Dedifferentiated amniotic fluid mesenchymal stem cell (primary cell): ENCODE results near the gene CXCL17.
A peak's percentile ranks its signal among the peaks of the same experiment; 100 is the strongest.

Source experiments
- DNase-seq: peaks from one replicate; pipeline ENCODE4 v3.0.0-alpha.2; 2016; ENCODE audit errors: extremely low spot score

The CXCL17 gene

DNA sequence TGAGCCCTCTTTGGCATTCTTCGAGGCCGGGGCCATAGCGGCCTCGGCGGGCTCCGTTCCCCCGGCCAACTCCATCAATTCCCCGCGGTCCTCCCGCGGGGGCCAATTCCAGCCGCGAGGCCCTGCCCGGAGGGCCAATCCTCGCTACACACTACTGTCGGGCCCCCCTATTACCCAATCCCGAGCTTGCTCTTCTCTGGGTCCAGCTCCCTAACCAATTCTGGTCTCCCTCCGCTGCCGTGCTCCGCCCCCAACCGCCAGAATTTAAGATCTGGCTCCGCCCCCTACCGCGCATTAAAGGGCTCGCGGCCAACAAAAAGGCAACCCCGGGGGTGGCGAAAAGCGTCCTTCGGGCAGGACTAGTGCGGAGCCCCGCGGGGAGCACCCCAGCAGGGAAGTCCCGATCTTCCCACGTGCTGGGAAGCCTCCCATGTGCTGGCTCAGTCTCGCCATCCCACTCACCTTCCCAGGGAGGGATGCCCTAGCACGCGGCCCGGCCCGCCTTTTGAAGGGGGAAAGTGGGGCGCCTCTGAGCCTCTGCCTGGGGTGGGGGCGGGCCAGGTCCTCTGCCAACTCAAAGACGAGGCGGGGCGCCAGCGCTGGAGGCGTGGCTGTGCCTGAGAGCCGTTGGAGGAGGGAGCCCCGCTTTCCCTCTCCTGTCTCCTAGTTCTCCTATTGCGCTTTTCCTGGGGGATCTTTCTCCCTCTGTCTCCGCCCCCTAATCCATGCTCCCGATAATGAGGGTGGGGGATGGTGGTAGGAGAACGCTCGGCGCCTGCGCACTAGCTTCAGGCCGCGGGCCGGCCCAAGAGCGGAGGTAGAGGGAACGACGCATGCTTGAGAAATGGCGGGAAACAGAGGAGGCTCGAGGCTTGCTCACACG, 19.0 kb downstream of the CXCL17 start:
- DNase-seq, result peak; percentile 86

- no peak for DNase-seq
These were observed 19.8 kb downstream of the CXCL17 start for GRCh38 chr19:42422901-42423461.

DNA sequence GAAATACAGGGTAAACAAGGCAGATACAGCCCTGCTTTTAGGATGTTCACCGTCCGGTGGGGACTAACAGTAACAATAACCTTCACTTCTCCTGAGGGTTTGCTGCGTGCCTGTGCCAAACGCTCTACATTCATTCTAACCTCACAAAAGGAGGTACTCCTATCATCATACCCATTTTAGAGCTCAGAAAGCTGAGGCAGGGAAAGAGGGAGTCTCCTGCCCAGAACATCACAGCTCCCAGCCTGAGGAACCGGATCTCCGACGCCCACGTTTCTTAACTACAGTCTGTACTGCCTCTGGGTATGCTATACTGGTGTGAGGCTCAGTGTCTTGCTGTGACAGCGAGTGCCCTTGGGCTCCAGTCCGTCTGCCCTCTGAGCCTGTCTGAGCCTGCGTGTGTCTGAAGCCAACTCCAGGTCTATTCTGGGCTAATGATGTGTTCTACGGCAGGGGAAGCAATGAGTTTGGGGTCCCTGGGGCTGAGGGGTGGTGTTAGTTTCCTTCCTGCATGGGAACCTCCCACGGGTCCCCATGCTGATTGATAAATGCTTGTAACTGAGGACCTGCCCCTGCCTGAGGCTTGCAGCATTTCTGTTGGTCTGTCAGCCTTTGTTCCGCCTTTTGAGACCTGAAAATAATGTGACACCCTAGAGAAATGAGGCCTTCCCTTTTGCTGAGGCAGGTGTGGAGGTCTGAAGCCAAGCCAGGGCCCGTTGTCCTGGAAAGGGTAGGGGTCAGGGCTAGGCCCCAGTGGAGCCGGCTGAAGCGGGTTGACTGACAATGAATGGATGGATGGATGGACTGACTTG, 20.4 kb downstream of the CXCL17 start:
- DNase-seq, result no peak

GRCh38 chr19:42421591-42422031, 21.1 kb downstream of the CXCL17 start:
- no peak for DNase-seq

GRCh38 chr19:42421101-42421500, 21.6 kb downstream of the CXCL17 start:
- DNase-seq, result no peak

DNA sequence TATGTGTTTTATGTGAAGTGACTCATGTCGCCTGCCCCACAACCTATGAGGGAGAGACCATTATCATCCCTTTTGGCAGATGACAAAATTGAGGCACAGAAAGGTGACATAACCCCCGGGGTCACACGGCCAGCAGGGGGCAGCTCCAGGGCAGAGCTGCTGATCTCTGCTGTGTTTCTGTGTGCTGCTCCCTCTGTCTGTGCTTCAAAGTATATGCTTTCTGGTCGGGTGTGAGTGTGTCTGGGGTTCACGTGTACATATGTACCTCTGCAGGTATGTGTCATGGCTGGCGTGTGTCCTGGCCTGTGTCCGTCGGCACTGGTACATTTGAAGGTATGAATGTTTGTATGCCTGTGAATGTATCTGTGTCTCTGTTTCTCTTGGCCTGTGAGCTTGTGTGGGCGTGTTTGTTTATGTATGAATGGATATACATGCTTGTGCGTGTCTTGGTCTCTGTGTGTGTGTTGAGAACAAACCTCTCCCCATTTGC, 22.6 kb downstream of the CXCL17 start:
- DNase-seq, result no peak

DNA sequence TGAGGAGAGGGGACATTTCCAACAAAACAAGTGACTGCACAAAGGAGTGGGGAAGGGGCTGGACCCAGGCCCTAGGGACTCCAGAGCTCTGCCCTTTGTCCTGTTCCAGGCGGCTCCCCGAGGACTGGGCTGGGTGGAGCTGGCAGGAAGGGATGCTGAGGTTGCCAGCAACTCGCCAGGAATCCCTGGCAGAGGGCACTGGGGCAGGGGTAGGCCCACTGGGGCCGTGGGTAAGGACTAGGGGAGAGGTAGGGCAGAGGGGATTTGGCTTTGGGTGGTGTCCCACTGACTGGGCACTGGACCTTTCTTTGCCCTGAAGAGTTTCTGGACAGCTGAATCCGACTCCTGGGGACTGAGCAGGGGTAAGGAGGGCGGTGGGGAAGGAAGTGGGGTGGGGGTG, 23.4 kb downstream of the CXCL17 start:
- no peak for DNase-seq

DNA sequence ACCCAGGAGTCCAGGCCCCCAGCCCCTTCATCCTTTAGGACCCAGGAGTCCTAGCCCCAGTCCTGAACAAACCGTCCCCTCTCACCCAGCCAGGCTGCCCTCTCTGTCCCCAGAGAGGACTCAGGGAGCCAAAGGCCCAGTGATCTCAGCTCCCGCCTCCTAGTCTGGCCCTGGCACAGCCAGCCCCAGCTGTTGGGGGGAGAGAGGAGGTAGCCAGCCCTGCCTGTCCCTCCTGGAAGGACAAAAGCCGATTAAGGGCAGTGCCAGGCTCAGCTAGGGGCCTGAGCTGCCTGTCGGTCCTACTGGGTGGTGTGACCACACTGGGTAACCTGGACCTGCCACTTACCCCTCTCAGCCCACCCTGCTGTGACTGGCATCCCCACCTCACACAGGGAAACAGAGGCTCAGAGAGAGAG, 30.1 kb downstream of the CXCL17 start:
- DNase-seq, result no peak

GRCh38 chr19:42412227-42412626, 30.5 kb downstream of the CXCL17 start:
- no peak for DNase-seq

DNA sequence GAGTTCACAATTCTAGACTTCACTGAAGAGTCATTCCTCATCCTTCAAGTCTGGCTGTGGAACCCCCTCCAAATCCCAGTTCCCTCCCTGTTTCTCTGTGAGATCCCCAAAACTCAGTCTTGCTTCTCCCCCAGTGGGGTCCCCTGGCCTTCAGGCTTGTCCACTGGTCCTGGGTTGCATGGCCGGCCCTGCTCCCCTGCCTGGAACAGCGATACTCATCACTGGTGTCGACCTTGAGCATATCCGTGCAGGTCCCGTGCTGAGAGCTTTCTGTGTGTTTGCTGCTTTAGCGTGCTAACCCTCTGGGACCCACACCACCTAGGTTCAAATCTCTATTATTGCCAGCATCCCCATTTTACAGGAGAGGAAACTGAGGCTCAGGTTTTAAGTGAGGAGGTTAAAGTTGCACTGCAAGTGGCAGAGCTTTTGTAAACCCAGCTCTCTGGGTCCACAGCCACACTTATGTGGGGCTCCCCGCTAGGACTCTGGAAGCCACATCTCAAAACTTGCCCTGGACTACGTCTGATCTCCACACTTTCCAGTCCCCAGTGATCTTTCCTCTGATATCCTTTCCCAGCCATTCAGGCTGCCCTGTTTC, 31.1 kb downstream of the CXCL17 start:
- DNase-seq, result no peak

DNA sequence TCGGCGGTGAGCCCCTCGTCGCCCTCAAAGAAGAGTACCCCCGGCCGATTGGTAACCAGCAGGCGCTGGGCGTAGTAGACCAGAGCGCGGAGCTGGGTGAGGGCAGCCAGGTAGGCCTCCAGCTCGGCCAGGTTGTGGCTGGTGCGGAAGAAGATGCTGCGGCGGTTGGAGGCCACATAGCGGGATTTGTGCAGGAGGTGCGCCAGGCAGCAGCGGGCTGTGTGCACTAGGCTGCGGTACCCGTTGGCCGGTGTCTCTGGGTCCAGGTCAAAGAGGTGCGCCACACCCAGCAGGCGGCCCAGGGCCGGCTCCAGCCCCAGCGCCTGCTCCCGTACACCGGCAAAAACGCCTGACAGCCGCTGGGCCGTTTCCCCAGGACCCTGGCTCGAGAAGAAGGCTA, 32.4 kb downstream of the CXCL17 start:
- no peak for DNase-seq

- no peak for DNase-seq
These were observed 33.3 kb downstream of the CXCL17 start for GRCh38 chr19:42409477-42409876.

- DNase-seq, result no peak
These were observed 35.0 kb downstream of the CXCL17 start for GRCh38 chr19:42407816-42408175.

DNA sequence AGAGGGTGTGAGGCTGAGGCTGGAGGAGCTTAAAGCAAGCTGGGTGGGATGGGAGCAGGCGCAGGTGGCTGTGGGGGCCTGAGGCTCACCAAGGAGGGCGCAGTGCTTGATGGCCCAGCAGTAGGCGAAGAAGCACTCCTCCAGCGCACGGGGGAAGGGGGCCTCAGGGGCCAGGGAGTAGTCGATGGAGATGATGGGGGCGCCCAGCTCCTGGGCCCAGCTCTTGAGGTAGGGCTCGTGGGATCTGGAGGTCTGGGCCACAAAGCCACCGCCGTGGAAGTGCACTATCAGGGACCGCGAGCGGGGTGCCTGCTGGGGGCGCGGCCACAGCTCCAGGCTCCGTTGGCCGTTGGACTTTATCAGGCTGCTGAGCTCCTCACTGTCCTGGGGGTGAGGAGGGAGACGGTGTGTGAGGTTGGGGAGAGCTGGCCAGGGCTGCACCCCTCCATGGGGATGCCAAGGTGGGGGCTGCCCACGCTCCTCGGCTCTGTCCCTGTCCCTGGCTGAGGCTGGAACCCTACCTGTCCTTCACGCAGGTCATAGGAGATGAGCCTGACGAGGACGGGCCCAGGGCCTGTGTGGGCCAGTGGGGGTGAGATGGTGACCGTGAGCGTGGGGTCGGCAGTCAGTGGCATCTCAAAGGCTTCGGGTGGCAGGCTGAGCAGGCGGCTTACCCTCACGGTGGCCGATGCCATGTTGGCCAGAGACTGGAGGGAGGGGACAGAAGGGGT, 35.5 kb downstream of the CXCL17 start:
- no peak for DNase-seq

GRCh38 chr19:42406111-42406510, 36.6 kb downstream of the CXCL17 start:
- no peak for DNase-seq

- DNase-seq, result no peak
These were observed 39.2 kb downstream of the CXCL17 start for GRCh38 chr19:42403586-42403985.

DNA sequence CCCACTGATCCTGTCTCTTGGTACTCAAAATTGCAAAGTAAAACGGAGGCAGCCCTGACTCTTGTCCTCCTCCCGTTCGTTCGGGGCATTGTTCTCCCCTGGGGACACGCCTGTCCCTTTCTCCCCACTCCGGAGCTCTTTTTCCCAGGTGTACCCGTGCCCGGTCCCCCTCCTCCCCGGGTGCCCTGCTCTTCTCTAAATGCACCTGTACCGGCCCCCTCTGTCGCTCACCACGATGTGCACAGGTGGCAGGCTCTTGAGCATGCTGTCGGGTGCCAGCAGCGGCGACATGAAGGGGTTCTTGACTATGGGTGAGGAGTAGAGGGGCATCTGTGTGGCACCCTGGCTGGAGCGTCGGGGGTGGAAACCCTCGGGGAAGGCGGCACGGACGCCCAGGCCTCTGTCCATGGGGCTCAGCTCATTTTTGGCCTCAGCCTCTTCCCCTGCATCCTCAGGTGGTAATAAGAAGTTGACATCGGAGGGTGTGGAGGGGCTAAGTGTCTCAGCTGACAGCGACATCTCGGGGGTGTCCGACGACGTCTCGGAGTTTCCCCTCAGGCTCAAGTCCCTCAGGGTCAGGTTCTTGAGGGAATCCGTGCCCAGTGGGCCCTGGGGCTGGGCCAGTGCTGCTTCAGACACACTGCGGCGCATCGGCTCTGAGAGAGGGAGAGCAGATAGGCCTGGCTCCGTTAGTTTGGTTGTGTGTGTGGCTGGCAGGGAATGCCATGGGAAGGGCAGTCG, 40.2 kb downstream of the CXCL17 start:
- DNase-seq, result no peak

DNA sequence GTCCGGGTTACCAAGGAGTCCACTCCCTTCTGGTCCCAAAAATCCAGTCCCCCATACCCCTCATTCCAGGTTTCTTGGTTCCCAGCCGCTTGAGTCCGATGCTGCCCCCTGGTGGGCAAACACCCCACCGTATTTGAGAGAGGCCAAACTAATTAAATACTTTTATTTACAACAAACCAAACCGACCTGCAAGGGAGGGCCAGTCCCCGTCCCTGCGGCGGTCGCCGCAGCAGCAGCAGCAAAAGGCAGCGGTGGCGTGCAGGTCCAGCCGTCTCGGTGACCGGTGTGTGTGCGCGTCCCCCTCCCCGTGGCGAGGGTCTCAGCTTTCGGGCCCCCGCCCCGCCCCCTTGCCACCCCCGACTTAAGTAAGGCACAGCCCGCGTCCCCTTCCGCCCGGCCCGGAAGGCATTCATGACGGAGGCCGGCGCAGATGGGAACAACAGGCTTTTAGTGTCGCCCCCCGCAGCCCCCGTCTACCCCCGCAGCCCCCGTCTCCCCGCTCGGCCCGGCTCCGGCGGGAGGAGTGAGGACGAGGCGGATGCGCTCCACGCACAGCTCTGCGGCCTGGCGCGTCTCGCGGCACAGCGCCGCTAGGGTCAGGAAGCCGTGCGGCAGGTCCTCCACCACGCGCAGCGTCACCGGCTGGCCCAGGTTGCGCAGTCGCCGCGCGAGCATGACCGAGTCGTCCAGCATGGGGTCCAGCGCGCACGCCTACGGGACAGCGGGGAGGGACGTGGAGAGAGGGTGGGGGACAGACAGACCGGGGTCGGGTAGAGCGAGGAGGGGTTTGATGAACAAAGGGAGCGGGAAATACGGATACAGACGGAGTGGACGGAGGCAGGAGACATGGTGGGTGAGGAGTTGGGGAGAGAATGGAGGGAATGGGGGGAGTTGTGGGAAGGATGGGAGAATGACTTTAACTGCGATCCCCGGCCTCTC, 41.1 kb downstream of the CXCL17 start:
- peak; percentile 73 for DNase-seq

DNA sequence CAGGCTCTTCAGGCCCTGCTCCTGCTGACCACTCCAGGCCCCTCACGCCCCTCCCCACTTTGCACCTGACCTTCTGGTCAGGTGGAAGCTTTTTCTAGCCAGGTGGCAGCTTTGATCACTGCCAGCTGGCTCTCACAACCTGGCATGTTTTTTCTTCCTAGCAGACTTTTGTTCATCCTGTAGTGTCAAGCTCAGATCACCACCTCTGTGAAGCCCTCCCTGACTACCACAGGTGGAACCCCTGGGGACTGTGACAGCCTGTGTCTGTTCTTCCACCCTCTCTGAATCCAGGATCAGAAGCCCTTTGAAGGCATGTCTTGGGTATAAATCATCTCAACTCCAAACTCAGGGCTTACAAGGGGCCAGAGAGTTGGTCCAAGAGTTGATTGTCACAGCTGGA, 42.3 kb downstream of the CXCL17 start:
- no peak for DNase-seq
